DOHH2 (cell line): ENCODE results near the gene CD2AP.
"Not testable (repeated sequence)": the region's sequence is repeated elsewhere in the genome, so short reads cannot be mapped to it uniquely, and the experiment has no call there.

Experiments used
- H3F3A ChIP-seq: fragments of 200-600 bp; sonication (generic), shearing (Covaris generic); 2 replicates; pipeline ENCODE4 v1.6.0; 2016; ENCODE audit warnings: antibody characterized with exemption, mild to moderate bottlenecking; ENCODE audit not compliant: control insufficient read depth, insufficient read depth
- H3K27ac ChIP-seq: fragments of 200-600 bp; sonication (generic); 2 replicates; pipeline ENCODE4 v1.5.1; 2014; ENCODE audit warnings: low read depth, mild to moderate bottlenecking, low read length, moderate library complexity
- H3K27me3 ChIP-seq: fragments of 200-600 bp; sonication (generic); 2 replicates; pipeline ENCODE4 v1.6.1; 2014; ENCODE audit warnings: mild to moderate bottlenecking, low read length, mixed read lengths; ENCODE audit not compliant: control insufficient read depth
- H3K36me3 ChIP-seq: fragments of 200-600 bp; sonication (generic); 2 replicates; pipeline ENCODE4 v1.6.1; 2014; ENCODE audit warnings: mild to moderate bottlenecking, low read length, moderate library complexity, mixed read lengths; ENCODE audit not compliant: control insufficient read depth
- H3K4me1 ChIP-seq: fragments of 200-600 bp; sonication (generic); 2 replicates; pipeline ENCODE4 v1.6.1; 2014; ENCODE audit warnings: mild to moderate bottlenecking, low read length, mixed read lengths; ENCODE audit not compliant: control insufficient read depth
- H3K4me2 ChIP-seq: fragments of 200-600 bp; sonication (generic); 2 replicates; pipeline ENCODE4 v1.6.0; 2014; ENCODE audit warnings: mild to moderate bottlenecking, low read length, moderate library complexity
- H3K4me3 ChIP-seq: fragments of 200-600 bp; sonication (generic); 2 replicates; pipeline ENCODE4 v1.5.1; 2014; ENCODE audit warnings: mild to moderate bottlenecking, low read length, mixed read lengths
- H3K79me2 ChIP-seq: fragments of 200-600 bp; sonication (generic); 2 replicates; pipeline ENCODE4 v1.6.1; 2014; ENCODE audit warnings: mild to moderate bottlenecking, low read length, mixed read lengths; ENCODE audit not compliant: control insufficient read depth
- H3K9me2 ChIP-seq: fragments of 200-600 bp; sonication (generic); replicated peaks from 2 replicates; pipeline ENCODE4 v1.6.1; 2014; ENCODE audit warnings: mild to moderate bottlenecking, low read length, mixed read lengths; ENCODE audit not compliant: control insufficient read depth
- H3K9me3 ChIP-seq: fragments of 200-600 bp; sonication (generic); 2 replicates; pipeline ENCODE4 v1.6.1; 2014; ENCODE audit warnings: antibody characterized with exemption, low read length, mixed read lengths; ENCODE audit not compliant: control insufficient read depth, insufficient read depth
- H4K20me1 ChIP-seq: fragments of 200-600 bp; sonication (generic); 2 replicates; pipeline ENCODE4 v1.6.0; 2014; ENCODE audit warnings: low read depth, mild to moderate bottlenecking, antibody characterized with exemption, low read length, moderate library complexity; ENCODE audit not compliant: control insufficient read depth, insufficient read depth
- EZH2phosphoT487 ChIP-seq: fragments of 200-600 bp; sonication (generic); IDR thresholded peaks from 2 replicates; pipeline ENCODE4 v1.6.1; 2017; ENCODE audit warnings: borderline replicate concordance, mild to moderate bottlenecking, antibody characterized with exemption, low read length, moderate library complexity, mixed read lengths
- TF ChIP-seq, protein P1 (sequence below): fragments of 200-600 bp; sonication (generic); IDR thresholded peaks from one replicate; pipeline ENCODE4 v1.5.1; 2014; ENCODE audit warnings: antibody characterized with exemption, mild to moderate bottlenecking, low read depth, low read length; ENCODE audit not compliant: poor library complexity, severe bottlenecking

CD2AP gene

GRCh38 chr6:47438481-47439347 lies 38.9 kb upstream of the CD2AP start:
- no peaks in the 10 kb centered on the region for H3K36me3 ChIP-seq
- peaks cover 5% of the 10 kb centered on the region; the same call in 1 of the 2 replicates for H3K27me3 ChIP-seq
- H3K4me2 ChIP-seq, result peak overlapping the region; percentile 76
- peaks cover 54% of the 10 kb centered on the region for H3K4me1 ChIP-seq
- H3F3A ChIP-seq, result peaks cover 11% of the 10 kb centered on the region
- H3K9me3 ChIP-seq, result no peaks in the 10 kb centered on the region
- peak overlapping the region; percentile 45; the same call in 1 of the 2 replicates for H3K27ac ChIP-seq
- H3K4me3 ChIP-seq, result peak overlapping the region; percentile 58
- H3K79me2 ChIP-seq, result no peaks in the 10 kb centered on the region
- 0 out of 2 replicates have a peak, but pooled peaks cover 3% of the 10 kb centered on the region for H4K20me1 ChIP-seq
- TF ChIP-seq EZH2phosphoT487, result no peak
- TF ChIP-seq, protein P1, sequence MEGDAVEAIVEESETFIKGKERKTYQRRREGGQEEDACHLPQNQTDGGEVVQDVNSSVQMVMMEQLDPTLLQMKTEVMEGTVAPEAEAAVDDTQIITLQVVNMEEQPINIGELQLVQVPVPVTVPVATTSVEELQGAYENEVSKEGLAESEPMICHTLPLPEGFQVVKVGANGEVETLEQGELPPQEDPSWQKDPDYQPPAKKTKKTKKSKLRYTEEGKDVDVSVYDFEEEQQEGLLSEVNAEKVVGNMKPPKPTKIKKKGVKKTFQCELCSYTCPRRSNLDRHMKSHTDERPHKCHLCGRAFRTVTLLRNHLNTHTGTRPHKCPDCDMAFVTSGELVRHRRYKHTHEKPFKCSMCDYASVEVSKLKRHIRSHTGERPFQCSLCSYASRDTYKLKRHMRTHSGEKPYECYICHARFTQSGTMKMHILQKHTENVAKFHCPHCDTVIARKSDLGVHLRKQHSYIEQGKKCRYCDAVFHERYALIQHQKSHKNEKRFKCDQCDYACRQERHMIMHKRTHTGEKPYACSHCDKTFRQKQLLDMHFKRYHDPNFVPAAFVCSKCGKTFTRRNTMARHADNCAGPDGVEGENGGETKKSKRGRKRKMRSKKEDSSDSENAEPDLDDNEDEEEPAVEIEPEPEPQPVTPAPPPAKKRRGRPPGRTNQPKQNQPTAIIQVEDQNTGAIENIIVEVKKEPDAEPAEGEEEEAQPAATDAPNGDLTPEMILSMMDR, result no peak
- H3K9me2 ChIP-seq, result no peaks in the 10 kb centered on the region

DNA sequence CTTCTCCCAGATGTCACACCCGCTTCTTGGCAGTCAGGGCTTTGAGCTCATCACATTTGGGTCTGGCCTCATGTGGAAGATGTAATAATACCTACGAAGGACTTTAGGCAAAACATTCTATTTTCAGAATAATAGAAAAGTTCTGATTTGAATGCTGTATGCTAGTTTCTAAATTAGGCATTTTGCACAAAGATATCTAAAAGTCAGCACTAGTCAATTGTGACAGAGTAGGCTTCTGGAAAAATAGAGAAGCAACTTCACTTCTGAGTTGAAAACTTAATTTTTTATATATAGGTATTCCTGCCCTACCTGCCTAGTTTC lies 38.3 kb upstream of the CD2AP start:
- H3K4me2 ChIP-seq, result peak overlapping the region; percentile 76
- H3K79me2 ChIP-seq, result no peaks in the 10 kb centered on the region
- H3K9me2 ChIP-seq, result no peaks in the 10 kb centered on the region
- no peaks in the 10 kb centered on the region for H3K9me3 ChIP-seq
- H3F3A ChIP-seq, result peaks cover 11% of the 10 kb centered on the region
- peak overlapping the region; percentile 58 for H3K4me3 ChIP-seq
- H3K27ac ChIP-seq, result peak overlapping the region; percentile 45; the same call in 1 of the 2 replicates
- peaks cover 5% of the 10 kb centered on the region; the same call in 1 of the 2 replicates for H3K27me3 ChIP-seq
- no peaks in the 10 kb centered on the region for H3K36me3 ChIP-seq
- TF ChIP-seq, protein P1, result no peak
- no peak for TF ChIP-seq EZH2phosphoT487
- peaks cover 54% of the 10 kb centered on the region for H3K4me1 ChIP-seq
- 0 out of 2 replicates have a peak, but pooled peaks cover 3% of the 10 kb centered on the region for H4K20me1 ChIP-seq

DNA sequence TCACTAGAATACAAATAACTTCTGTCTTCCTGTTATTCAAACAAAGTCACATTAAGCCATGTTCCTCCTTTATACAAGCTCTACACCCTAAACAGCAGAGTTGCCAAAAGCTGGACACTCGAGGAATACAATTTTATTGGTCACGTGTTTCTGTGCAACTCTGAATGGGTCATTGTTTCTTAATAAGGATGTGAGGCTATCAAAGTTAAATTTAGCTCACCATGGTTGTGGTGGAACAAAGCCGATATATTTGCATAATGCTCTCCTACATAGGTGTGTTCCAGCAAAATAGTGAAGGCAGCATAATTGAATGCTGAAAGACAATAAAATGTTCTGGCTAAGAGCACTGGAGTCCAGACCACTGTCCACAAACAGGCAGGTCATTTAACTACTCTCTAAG lies 36.9 kb upstream of the CD2AP start:
- peak overlapping the region; percentile 69 for H3K4me2 ChIP-seq
- TF ChIP-seq, protein P1, result no peak
- no peak for TF ChIP-seq EZH2phosphoT487

GRCh38 chr6:47444964-47445363 lies 32.6 kb upstream of the CD2AP start:
- H3K9me3 ChIP-seq, H3K36me3 ChIP-seq, H3K79me2 ChIP-seq, H3K9me2 ChIP-seq, H3F3A ChIP-seq, H3K27ac ChIP-seq, H4K20me1 ChIP-seq, H3K27me3 ChIP-seq, H3K4me2 ChIP-seq, H3K4me3 ChIP-seq: not testable (repeated sequence)
- peaks cover 26% of the 10 kb centered on the region for H3K4me1 ChIP-seq

More for the DNA sequence above, 36.9 kb upstream of the CD2AP start:
- Histone ChIP-seq H3K27ac (no peak overlapping the region), H3K36me3 (no peaks in the 10 kb centered on the region), H3K4me1 (peaks cover 54% of the 10 kb centered on the region), H3K27me3 (peaks cover 5% of the 10 kb centered on the region; the same call in 1 of the 2 replicates), H3K79me2 (no peaks in the 10 kb centered on the region), H4K20me1 (0 out of 2 replicates have a peak, but pooled peaks cover 3% of the 10 kb centered on the region), H3K4me3 (peak overlapping the region; percentile 52), H3K9me2 (no peaks in the 10 kb centered on the region), H3F3A (peaks cover 11% of the 10 kb centered on the region), H3K9me3 (no peaks in the 10 kb centered on the region)
